Measurements from ENCODE around the gene CHST2. TPM values are rescaled to one million over a fixed set of nuclear protein-coding genes. Genes with fewer than 3 reads are reported as not detected.

The CHST2 gene
- total RNA-seq, 1 experiment from 2014 or later = 2.6 TPM

Other genes starting within 250 kb of the CHST2 start
- gene PCOLCE2, start 230.7 kb upstream of the CHST2 start, total RNA-seq (2014; rRNA removed; shearing (Covaris generic)) = 12.3 and 16.7 TPM in 2 replicates
- 0.16 and 0.30 TPM in 2 replicates for gene PAQR9, start 156.1 kb upstream of the CHST2 start, total RNA-seq (2014; rRNA removed; shearing (Covaris generic))
- 139 and 177 TPM in 2 replicates for gene U2SURP, start 118.2 kb upstream of the CHST2 start, total RNA-seq (2014; rRNA removed; shearing (Covaris generic))

Data from SJCRH30 (cell line).